CD4-positive, alpha-beta T cell treated with Interleukin-6 at 100 ng/mL for 8 hours (primary cell): ENCODE results near the gene IFT20.

Experiments used
- DNase-seq: peaks from one replicate; pipeline ENCODE4 v3.0.0-alpha.2; 2020; ENCODE audit warnings: mixed read lengths, low spot score

IFT20 gene

GRCh38 chr17:28335201-28335958 lies at the start of gene IFT20, which contains the start of gene TNFAIP1:
Gene IFT20, minus strand, starts transcription at chr17:28335472. Its CDS starts 3,487 bp downstream, at chr17:28331985.
Gene TNFAIP1, plus strand, starts transcription at chr17:28335761. Its CDS starts 3,761 bp downstream, at chr17:28339522.
- peak; percentile 99 for DNase-seq

GRCh38 chr17:28385037-28385400 lies 49.7 kb upstream of the IFT20 start:
- no peak for DNase-seq

- DNase-seq = peak; percentile 59
Observed at GRCh38 chr17:28384281-28385036, 49.2 kb upstream of the IFT20 start.

GRCh38 chr17:28381141-28381825 lies 46.0 kb upstream of the IFT20 start:
- DNase-seq = no peak

GRCh38 chr17:28379814-28380801 lies 44.8 kb upstream of the IFT20 start:
- DNase-seq = no peak

GRCh38 chr17:28372945-28373274 lies 37.6 kb upstream of the IFT20 start:
- DNase-seq = no peak

GRCh38 chr17:28372203-28372944 lies 37.1 kb upstream of the IFT20 start:
- no peak for DNase-seq

- DNase-seq = peak; percentile 87
Observed at GRCh38 chr17:28371245-28372202, 36.3 kb upstream of the IFT20 start, which contains the start of gene SARM1. Gene SARM1, plus strand, starts transcription at chr17:28371694. Its CDS starts 339 bp downstream, at chr17:28372033.

GRCh38 chr17:28370744-28371103 lies 35.5 kb upstream of the IFT20 start:
- no peak for DNase-seq

- no peak for DNase-seq
Observed at GRCh38 chr17:28370035-28370743, 34.9 kb upstream of the IFT20 start, which contains the start of gene VTN. Gene VTN, minus strand, starts transcription at chr17:28370307. Its CDS starts 104 bp downstream, at chr17:28370203.

GRCh38 chr17:28369684-28370034 lies 34.4 kb upstream of the IFT20 start:
- DNase-seq = no peak

GRCh38 chr17:28368915-28369683 lies 33.8 kb upstream of the IFT20 start:
- DNase-seq = no peak

GRCh38 chr17:28368306-28368831 lies 33.1 kb upstream of the IFT20 start:
- DNase-seq = no peak

GRCh38 chr17:28367641-28368305 lies 32.5 kb upstream of the IFT20 start:
- DNase-seq = no peak

- no peak for DNase-seq
Observed at GRCh38 chr17:28366605-28367004, 31.3 kb upstream of the IFT20 start.

- no peak for DNase-seq
Observed at GRCh38 chr17:28365487-28365886, 30.2 kb upstream of the IFT20 start.

GRCh38 chr17:28364665-28365363 lies 29.5 kb upstream of the IFT20 start, which contains the start of gene SEBOX:
Gene SEBOX, minus strand, starts transcription at chr17:28365199. Its CDS starts 48 bp downstream, at chr17:28365151.
- no peak for DNase-seq
